MCF 10A (cell line): ENCODE results near the gene CDHR3. TPM values are rescaled to one million over a fixed set of nuclear protein-coding genes. Genes with fewer than 3 reads are reported as not detected.
"Not testable (repeated sequence)": the region's sequence is repeated elsewhere in the genome, so short reads cannot be mapped to it uniquely, and the experiment has no call there.

ENCODE experiments used
- BruUV-seq: library from RNA; stranded (reverse); fragments of 400-500 nt; replicated peaks from 2 replicates; lab custom pipeline; 2021; lab: Mats Ljungman, UMichigan
- CTCF ChIA-PET: fragments of 300-600 bp; sonication (Branson Sonifier 250); formaldehyde crosslinking; extraction: SDS; loops from one replicate; lab custom pipeline; 2021; ENCODE audit warnings: antibody characterized with exemption, inconsistent platforms; lab: Yijun Ruan, JAX
- POLR2A ChIA-PET: fragments of 300-600, 350-650 bp; sonication (Branson Sonifier 250); formaldehyde crosslinking; extraction: SDS; loops from one replicate; lab custom pipeline; 2020; ENCODE audit warnings: antibody characterized with exemption, inconsistent platforms; lab: Yijun Ruan, JAX
- DNase-seq: peaks from one replicate; pipeline ENCODE4 v3.0.0-alpha.2; 2018; ENCODE audit not compliant: unreplicated experiment
- H3K27ac Mint-ChIP-seq: one replicate; pipeline ENCODE4 v1.8.0; 2022; ENCODE audit warnings: mild to moderate bottlenecking, low read depth, mixed read lengths; ENCODE audit not compliant: unreplicated experiment
- H3K27me3 Mint-ChIP-seq: one replicate; pipeline ENCODE4 v1.8.0; 2022; ENCODE audit warnings: mixed read lengths; ENCODE audit not compliant: insufficient read depth, unreplicated experiment
- H3K36me3 Mint-ChIP-seq: one replicate; pipeline ENCODE4 v1.8.0; 2022; ENCODE audit warnings: mild to moderate bottlenecking, moderate library complexity, mixed read lengths; ENCODE audit not compliant: insufficient read depth, unreplicated experiment
- H3K4me1 Mint-ChIP-seq: one replicate; pipeline ENCODE4 v1.8.0; 2022; ENCODE audit warnings: mixed read lengths; ENCODE audit not compliant: insufficient read depth, unreplicated experiment
- H3K4me3 Mint-ChIP-seq: one replicate; pipeline ENCODE4 v1.8.0; 2022; ENCODE audit warnings: mild to moderate bottlenecking, moderate library complexity, mixed read lengths; ENCODE audit not compliant: unreplicated experiment
- H3K9me3 Mint-ChIP-seq: one replicate; pipeline ENCODE4 v1.8.0; 2022; ENCODE audit warnings: mixed read lengths; ENCODE audit not compliant: unreplicated experiment
- CTCF ChIP-seq: fragments of 200-600 bp; IDR thresholded peaks from one replicate; pipeline ENCODE4 v1.8.0; 2022; ENCODE audit warnings: antibody characterized with exemption, mild to moderate bottlenecking; ENCODE audit not compliant: unreplicated experiment
- intact Hi-C: fragments of 100-400 bp; cut with micrococcal nuclease; formaldehyde crosslinking; loops from 2 replicates; pipeline ENCODE4 v1.14.1; 2022
- total RNA-seq: library from RNA; stranded (reverse); gene quantifications from 2 replicates; pipeline ENCODE4 v1.2.3, GENCODE V29; 2022

CDHR3 gene
- total RNA-seq, 1 experiment from 2014 or later, result 0.19 TPM

GRCh38 chr7:105978974-105979373 lies 15.9 kb downstream of the CDHR3 start:
- Mint-ChIP-seq H3K27me3 (peaks cover 48% of the 10 kb centered on the region), H3K4me3 (no peak overlapping the region), H3K9me3 (no peaks in the 10 kb centered on the region), H3K27ac (no peak overlapping the region), H3K4me1 (no peaks in the 10 kb centered on the region), H3K36me3 (no peaks in the 10 kb centered on the region)
- no peak for TF ChIP-seq CTCF
- BruUV-seq, result no TSS peak
- ChIA-PET CTCF (no interaction called here), POLR2A (no interaction called here)
- intact Hi-C loops, result no loop called here
- DNase-seq, result no peak

GRCh38 chr7:105979405-105979804 lies 16.3 kb downstream of the CDHR3 start:
- no peak overlapping the region for H3K27ac Mint-ChIP-seq
- POLR2A ChIA-PET, result no interaction called here
- no peaks in the 10 kb centered on the region for H3K4me1 Mint-ChIP-seq
- no peak overlapping the region for H3K4me3 Mint-ChIP-seq
- no peak for DNase-seq
- no TSS peak for BruUV-seq
- no peaks in the 10 kb centered on the region for H3K9me3 Mint-ChIP-seq
- TF ChIP-seq CTCF, result no peak
- intact Hi-C loops, result no loop called here
- H3K27me3 Mint-ChIP-seq, result peaks cover 48% of the 10 kb centered on the region
- H3K36me3 Mint-ChIP-seq, result no peaks in the 10 kb centered on the region
- CTCF ChIA-PET, result no interaction called here

- ChIA-PET CTCF (interaction anchor here (0.5 to 1.2 kb wide), 4 partner anchors 24 to 634 kb away, joined by 3 to 4 read pairs (median 3); no protein-coding TSS in a partner anchor), POLR2A (interaction anchor here (0.6 kb wide), 2 partner anchors 8 to 22 kb away, joined by 3 read pairs; no protein-coding TSS in a partner anchor)
- no peaks in the 10 kb centered on the region for H3K9me3 Mint-ChIP-seq
- peaks cover 46% of the 10 kb centered on the region for H3K27me3 Mint-ChIP-seq
- BruUV-seq, result no TSS peak
- no peaks in the 10 kb centered on the region for H3K4me1 Mint-ChIP-seq
- H3K4me3 Mint-ChIP-seq, result no peak overlapping the region
- intact Hi-C loops, result no loop called here
- H3K27ac Mint-ChIP-seq, result no peak overlapping the region
- DNase-seq, result no peak
- TF ChIP-seq CTCF, result no peak
- H3K36me3 Mint-ChIP-seq, result no peaks in the 10 kb centered on the region
These were observed 17.8 kb downstream of the CDHR3 start for GRCh38 chr7:105980645-105981396.

- no TSS peak for BruUV-seq
- H3K27ac Mint-ChIP-seq, result no peak overlapping the region
- ChIA-PET POLR2A (no interaction called here), CTCF (interaction anchor here (0.5 to 1.2 kb wide), 4 partner anchors 9 to 178 kb away, joined by 3 to 4 read pairs (median 3); no protein-coding TSS in a partner anchor)
- H3K4me3 Mint-ChIP-seq, result no peak overlapping the region
- H3K36me3 Mint-ChIP-seq, result no peaks in the 10 kb centered on the region
- H3K27me3 Mint-ChIP-seq, result peaks cover 57% of the 10 kb centered on the region
- no peak for TF ChIP-seq CTCF
- no peaks in the 10 kb centered on the region for H3K9me3 Mint-ChIP-seq
- no peaks in the 10 kb centered on the region for H3K4me1 Mint-ChIP-seq
- DNase-seq, result no peak
- intact Hi-C loops, result no loop called here
These were observed 19.3 kb downstream of the CDHR3 start for GRCh38 chr7:105982388-105982787.

- intact Hi-C loops, H3K4me3 Mint-ChIP-seq, DNase-seq, BruUV-seq, H3K9me3 Mint-ChIP-seq, H3K27ac Mint-ChIP-seq, H3K4me1 Mint-ChIP-seq, H3K36me3 Mint-ChIP-seq: not testable (repeated sequence)
- CTCF ChIA-PET, result interaction anchor here (0.7 kb wide), 1 partner anchor 48 kb away, joined by 3 read pairs; no protein-coding TSS in a partner anchor
- POLR2A ChIA-PET, result interaction anchor here (0.7 kb wide), 1 partner anchor 270 kb away, joined by 4 read pairs; no protein-coding TSS in a partner anchor
- peaks cover 75% of the 10 kb centered on the region for H3K27me3 Mint-ChIP-seq
These were observed 21.7 kb downstream of the CDHR3 start for GRCh38 chr7:105984808-105985207.
